ENCODE measurements around the gene PRSS22. TPM values are rescaled to one million over a fixed set of nuclear protein-coding genes. Genes with fewer than 3 reads are reported as not detected.

The PRSS22 gene
- total RNA-seq, 6 experiments from 2014 or later = not detected

GRCh38 chr16:2897110-2897509, 39.1 kb upstream of the PRSS22 start:
- Mint-ChIP-seq H3K4me3 (no peak overlapping the region), H3K27me3 (ENCODE audit: insufficient read depth) (no peaks in the 10 kb centered on the region; the same call in 1 of the 2 replicates), H3K4me1 (ENCODE audit: low read depth) (no peaks in the 10 kb centered on the region; the same call in 1 of the 2 replicates), H3K36me3 (ENCODE audit: low read depth) (no peaks in the 10 kb centered on the region), H3K9me3 (no peaks in the 10 kb centered on the region), H3K27ac (no peak overlapping the region)
- TF ChIP-seq, protein P1, sequence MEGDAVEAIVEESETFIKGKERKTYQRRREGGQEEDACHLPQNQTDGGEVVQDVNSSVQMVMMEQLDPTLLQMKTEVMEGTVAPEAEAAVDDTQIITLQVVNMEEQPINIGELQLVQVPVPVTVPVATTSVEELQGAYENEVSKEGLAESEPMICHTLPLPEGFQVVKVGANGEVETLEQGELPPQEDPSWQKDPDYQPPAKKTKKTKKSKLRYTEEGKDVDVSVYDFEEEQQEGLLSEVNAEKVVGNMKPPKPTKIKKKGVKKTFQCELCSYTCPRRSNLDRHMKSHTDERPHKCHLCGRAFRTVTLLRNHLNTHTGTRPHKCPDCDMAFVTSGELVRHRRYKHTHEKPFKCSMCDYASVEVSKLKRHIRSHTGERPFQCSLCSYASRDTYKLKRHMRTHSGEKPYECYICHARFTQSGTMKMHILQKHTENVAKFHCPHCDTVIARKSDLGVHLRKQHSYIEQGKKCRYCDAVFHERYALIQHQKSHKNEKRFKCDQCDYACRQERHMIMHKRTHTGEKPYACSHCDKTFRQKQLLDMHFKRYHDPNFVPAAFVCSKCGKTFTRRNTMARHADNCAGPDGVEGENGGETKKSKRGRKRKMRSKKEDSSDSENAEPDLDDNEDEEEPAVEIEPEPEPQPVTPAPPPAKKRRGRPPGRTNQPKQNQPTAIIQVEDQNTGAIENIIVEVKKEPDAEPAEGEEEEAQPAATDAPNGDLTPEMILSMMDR (IDR thresholded peaks at IDR 0.05) = no peak
- no peak for DNase-seq

DNA sequence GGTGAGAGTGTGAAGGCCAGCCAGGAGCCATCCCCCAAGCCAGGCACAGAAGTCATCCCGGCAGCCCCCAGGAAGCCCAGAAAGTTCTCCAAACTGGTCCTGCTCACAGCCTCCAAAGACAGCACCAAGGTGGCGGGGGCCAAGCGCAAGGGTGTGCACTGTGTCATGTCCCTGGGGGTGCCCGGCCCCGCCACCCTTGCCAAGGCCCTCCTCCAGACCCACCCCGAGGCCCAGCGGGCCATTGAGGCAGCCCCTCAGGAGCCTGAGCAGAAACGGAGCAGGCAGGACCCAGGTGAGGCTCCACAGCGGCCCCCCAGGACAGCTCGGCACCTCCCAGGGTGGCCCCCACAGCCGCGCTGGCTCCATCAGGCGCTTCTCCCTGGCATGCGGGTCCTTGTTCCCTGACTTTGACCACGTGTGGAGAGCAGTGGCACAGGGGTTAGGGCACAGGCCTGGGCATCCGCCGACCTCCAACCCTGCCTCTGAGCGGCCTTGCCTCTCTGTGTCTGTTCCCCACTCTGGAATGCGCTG, 38.6 kb upstream of the PRSS22 start:
- DNase-seq = no peak
- Mint-ChIP-seq H3K27ac (no peak overlapping the region), H3K27me3 (ENCODE audit: insufficient read depth) (no peaks in the 10 kb centered on the region; the same call in 1 of the 2 replicates), H3K9me3 (no peaks in the 10 kb centered on the region), H3K4me3 (no peak overlapping the region), H3K4me1 (ENCODE audit: low read depth) (no peaks in the 10 kb centered on the region; the same call in 1 of the 2 replicates), H3K36me3 (ENCODE audit: low read depth) (no peaks in the 10 kb centered on the region)
- TF ChIP-seq, protein P1 (IDR thresholded peaks at IDR 0.05) = no peak

DNA sequence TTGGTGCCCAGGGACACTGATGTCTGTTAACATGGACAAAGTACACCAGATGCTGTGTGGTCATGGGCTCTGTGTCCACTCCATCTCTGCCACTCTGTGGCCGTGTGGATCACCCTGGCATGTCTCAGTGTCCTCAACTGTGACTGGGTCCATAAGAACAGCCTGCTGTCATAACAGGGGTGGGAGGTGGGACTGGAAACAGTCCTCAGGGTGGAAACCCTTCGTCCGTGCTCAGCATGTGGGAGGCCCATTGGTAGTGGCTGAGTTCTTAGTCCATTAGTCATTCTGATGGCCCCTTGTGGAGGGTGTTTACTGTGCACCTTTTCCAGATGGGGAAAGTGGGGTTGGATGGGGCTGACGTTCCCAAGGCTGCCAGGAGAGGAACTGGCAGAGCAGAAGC, 37.8 kb upstream of the PRSS22 start:
- Mint-ChIP-seq H3K4me3 (no peak overlapping the region), H3K36me3 (ENCODE audit: low read depth) (no peaks in the 10 kb centered on the region), H3K9me3 (no peaks in the 10 kb centered on the region), H3K4me1 (ENCODE audit: low read depth) (peaks cover 1% of the 10 kb centered on the region), H3K27ac (no peak overlapping the region; the same call in 1 of the 2 replicates), H3K27me3 (ENCODE audit: insufficient read depth) (no peaks in the 10 kb centered on the region)
- TF ChIP-seq, protein P1 (IDR thresholded peaks at IDR 0.05) = no peak
- no peak for DNase-seq

- no peak for DNase-seq
- peaks cover 1% of the 10 kb centered on the region; the same call in 1 of the 2 replicates for H3K27me3 Mint-ChIP-seq (ENCODE audit: insufficient read depth)
- H3K9me3 Mint-ChIP-seq = no peaks in the 10 kb centered on the region
- TF ChIP-seq, protein P1 (IDR thresholded peaks at IDR 0.05) = 0 out of 2 replicates have a peak, but pooled peaks have one; percentile 28
- no peaks in the 10 kb centered on the region for H3K36me3 Mint-ChIP-seq (ENCODE audit: low read depth)
- H3K4me3 Mint-ChIP-seq = no peak overlapping the region
- H3K4me1 Mint-ChIP-seq (ENCODE audit: low read depth) = peaks cover 5% of the 10 kb centered on the region
- H3K27ac Mint-ChIP-seq = no peak overlapping the region
Observed at GRCh38 chr16:2894231-2894630, 36.3 kb upstream of the PRSS22 start.

DNA sequence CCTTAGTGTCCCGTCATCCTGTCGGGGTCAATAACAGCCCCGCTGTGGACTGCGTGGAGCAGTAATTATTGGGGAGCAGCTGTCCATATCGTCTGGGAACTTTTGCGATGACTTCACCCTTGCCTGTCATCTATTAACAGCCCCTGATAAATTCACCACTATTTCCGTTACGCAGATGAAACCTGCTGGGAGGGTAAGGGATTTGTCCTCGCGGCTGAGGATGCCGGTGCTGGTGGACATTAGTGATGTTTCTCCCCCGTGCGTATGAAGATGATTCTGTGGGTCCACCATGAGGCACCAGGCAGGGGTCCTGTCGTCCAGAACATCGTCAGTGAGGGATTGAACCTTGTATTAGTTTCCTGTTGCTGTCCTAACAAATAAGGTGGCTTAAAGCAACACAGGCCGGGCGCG, 26.1 kb upstream of the PRSS22 start:
- no peak for DNase-seq
- Mint-ChIP-seq H3K36me3 (ENCODE audit: low read depth) (no peaks in the 10 kb centered on the region; the same call in 1 of the 2 replicates), H3K27ac (peak overlapping the region; percentile 90), H3K9me3 (no peaks in the 10 kb centered on the region), H3K4me3 (peak overlapping the region; percentile 95), H3K27me3 (ENCODE audit: insufficient read depth) (peaks cover 4% of the 10 kb centered on the region; the same call in 1 of the 2 replicates), H3K4me1 (ENCODE audit: low read depth) (peaks cover 15% of the 10 kb centered on the region)
- TF ChIP-seq, protein P1 (IDR thresholded peaks at IDR 0.05) = no peak

Data from HFFc6 (cell line).